Rectal smooth muscle tissue (tissue), 1 donor: ENCODE data around the gene LRRC56.

Source experiments
- H3K27ac ChIP-seq: one replicate; pipeline ENCODE4 v1.7.0; 2013; ENCODE audit warnings: low read depth, low read length, inconsistent platforms
- H3K27me3 ChIP-seq: one replicate; pipeline ENCODE4 v1.7.0; 2013; ENCODE audit warnings: low read length; ENCODE audit not compliant: control insufficient read depth, insufficient read depth
- H3K36me3 ChIP-seq: one replicate; pipeline ENCODE4 v1.7.0; 2013; ENCODE audit warnings: low read length; ENCODE audit not compliant: control insufficient read depth, insufficient read depth
- H3K4me1 ChIP-seq: one replicate; pipeline ENCODE4 v1.7.0; 2013; ENCODE audit warnings: low read length; ENCODE audit not compliant: control insufficient read depth, insufficient read depth
- H3K4me3 ChIP-seq: one replicate; pipeline ENCODE4 v1.7.0; 2013; ENCODE audit warnings: low read length
- H3K9ac ChIP-seq: one replicate; pipeline ENCODE4 v1.7.0; 2013; ENCODE audit warnings: low read length

Gene LRRC56, protein sequence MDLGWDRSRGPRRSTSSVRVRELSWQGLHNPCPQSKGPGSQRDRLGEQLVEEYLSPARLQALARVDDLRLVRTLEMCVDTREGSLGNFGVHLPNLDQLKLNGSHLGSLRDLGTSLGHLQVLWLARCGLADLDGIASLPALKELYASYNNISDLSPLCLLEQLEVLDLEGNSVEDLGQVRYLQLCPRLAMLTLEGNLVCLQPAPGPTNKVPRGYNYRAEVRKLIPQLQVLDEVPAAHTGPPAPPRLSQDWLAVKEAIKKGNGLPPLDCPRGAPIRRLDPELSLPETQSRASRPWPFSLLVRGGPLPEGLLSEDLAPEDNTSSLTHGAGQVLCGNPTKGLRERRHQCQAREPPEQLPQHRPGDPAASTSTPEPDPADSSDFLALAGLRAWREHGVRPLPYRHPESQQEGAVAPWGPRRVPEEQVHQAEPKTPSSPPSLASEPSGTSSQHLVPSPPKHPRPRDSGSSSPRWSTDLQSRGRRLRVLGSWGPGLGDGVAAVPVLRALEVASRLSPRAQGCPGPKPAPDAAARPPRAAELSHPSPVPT

DNA sequence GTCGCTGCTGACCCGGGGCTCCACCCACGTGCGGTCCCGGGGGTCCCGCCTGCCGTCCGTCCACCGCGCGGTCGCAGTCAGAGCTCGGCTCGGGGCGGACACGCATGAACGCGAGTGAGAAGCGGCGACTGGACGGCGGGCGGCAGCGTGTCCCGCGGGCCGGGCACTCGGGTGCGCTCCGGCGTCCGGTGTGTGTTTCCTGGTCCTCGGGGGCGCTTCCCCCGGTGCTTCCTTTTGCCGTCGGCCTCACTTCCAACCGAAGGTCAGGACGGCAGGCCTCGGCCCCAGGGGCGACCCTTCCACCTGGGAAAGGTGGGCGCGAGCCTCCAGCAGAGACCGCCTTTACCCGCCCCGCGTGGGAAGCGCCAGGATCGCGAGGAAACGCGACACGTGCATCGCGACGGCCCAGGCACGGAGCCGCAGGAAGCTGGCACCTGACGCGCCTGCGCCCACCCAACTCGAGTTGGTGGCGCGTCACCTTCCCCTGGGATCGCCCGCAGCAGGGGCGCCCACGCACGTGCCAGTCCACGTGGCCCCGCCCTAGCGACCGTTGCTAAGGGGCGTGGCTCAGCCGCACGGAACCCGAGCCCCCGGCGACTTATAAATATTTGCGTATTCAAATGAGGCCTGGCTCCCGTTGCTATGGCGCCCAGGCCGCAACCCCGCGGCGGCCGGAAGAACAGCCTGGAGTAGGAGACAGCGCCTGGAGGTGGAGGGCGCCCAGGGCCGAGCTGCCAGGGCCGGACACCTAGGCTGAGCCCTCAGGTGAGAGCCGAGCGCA lies at the start of gene LRRC56:
Gene LRRC56 (plus strand): TSS at position 687 of the 781 bp plus-strand sequence. CDS start 3,158 bp downstream, outside the sequence.
- Histone ChIP-seq H3K27ac (no peak within 1 kb of the TSS), H3K9ac (peak within 1 kb of the TSS; percentile 17)

GRCh38 chr11:487571-488021 lies 49.7 kb upstream of the LRRC56 start:
- Histone ChIP-seq H3K27me3 (no peaks in the 10 kb centered on the region), H3K9ac (no peak overlapping the region), H3K4me3 (no peak overlapping the region), H3K36me3 (no peaks in the 10 kb centered on the region), H3K27ac (no peak overlapping the region), H3K4me1 (no peaks in the 10 kb centered on the region)

More for the DNA sequence above, at the start of gene LRRC56:
- peak within 1 kb of the TSS; percentile 55 for H3K4me3 ChIP-seq
- H3K36me3 ChIP-seq, result peaks cover 12% of the 10 kb centered on the region
- H3K4me1 ChIP-seq, result peaks cover 7% of the 10 kb centered on the region
- peaks cover 4% of the 10 kb centered on the region for H3K27me3 ChIP-seq

DNA sequence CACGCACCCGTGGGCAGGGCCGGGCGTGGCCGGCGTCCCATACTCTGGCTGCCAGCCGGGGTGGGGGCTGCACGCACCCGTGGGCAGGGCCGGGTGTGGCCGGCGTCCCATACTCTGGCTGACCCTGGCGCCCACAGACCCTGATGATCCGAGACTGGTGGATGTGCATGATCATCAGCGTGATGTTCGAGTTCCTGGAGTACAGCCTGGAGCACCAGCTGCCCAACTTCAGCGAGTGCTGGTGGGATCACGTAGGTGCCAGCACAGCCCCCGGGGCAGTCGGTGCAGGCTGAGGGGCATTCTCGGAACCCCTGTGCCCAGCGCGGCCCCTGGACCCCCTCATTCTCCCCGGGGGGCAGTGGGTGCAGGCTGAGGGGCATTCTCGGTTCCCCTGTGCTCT lies 49.3 kb upstream of the LRRC56 start:
- Histone ChIP-seq H3K9ac (no peak overlapping the region), H3K4me1 (no peaks in the 10 kb centered on the region), H3K4me3 (no peak overlapping the region), H3K27me3 (no peaks in the 10 kb centered on the region), H3K27ac (no peak overlapping the region), H3K36me3 (no peaks in the 10 kb centered on the region)

- H3K27me3 ChIP-seq, result no peaks in the 10 kb centered on the region
- no peak overlapping the region for H3K9ac ChIP-seq
- H3K4me3 ChIP-seq, result no peak overlapping the region
- H3K27ac ChIP-seq, result no peak overlapping the region
- no peaks in the 10 kb centered on the region for H3K4me1 ChIP-seq
- H3K36me3 ChIP-seq, result no peaks in the 10 kb centered on the region
Measured at GRCh38 chr11:488579-488978, 48.7 kb upstream of the LRRC56 start.

- H3K9ac ChIP-seq, result no peak overlapping the region
- H3K27me3 ChIP-seq, result no peaks in the 10 kb centered on the region
- no peaks in the 10 kb centered on the region for H3K36me3 ChIP-seq
- no peaks in the 10 kb centered on the region for H3K4me1 ChIP-seq
- no peak overlapping the region for H3K4me3 ChIP-seq
- H3K27ac ChIP-seq, result no peak overlapping the region
Measured at GRCh38 chr11:488992-489391, 48.3 kb upstream of the LRRC56 start.

GRCh38 chr11:489610-490185 lies 47.6 kb upstream of the LRRC56 start:
- H3K27me3 ChIP-seq, result no peaks in the 10 kb centered on the region
- no peaks in the 10 kb centered on the region for H3K36me3 ChIP-seq
- H3K9ac ChIP-seq, result no peak overlapping the region
- no peak overlapping the region for H3K4me3 ChIP-seq
- no peak overlapping the region for H3K27ac ChIP-seq
- no peaks in the 10 kb centered on the region for H3K4me1 ChIP-seq

GRCh38 chr11:490186-490929 lies 47.0 kb upstream of the LRRC56 start:
- Histone ChIP-seq H3K36me3 (no peaks in the 10 kb centered on the region), H3K27ac (no peak overlapping the region), H3K4me3 (no peak overlapping the region), H3K4me1 (no peaks in the 10 kb centered on the region), H3K27me3 (no peaks in the 10 kb centered on the region), H3K9ac (no peak overlapping the region)

DNA sequence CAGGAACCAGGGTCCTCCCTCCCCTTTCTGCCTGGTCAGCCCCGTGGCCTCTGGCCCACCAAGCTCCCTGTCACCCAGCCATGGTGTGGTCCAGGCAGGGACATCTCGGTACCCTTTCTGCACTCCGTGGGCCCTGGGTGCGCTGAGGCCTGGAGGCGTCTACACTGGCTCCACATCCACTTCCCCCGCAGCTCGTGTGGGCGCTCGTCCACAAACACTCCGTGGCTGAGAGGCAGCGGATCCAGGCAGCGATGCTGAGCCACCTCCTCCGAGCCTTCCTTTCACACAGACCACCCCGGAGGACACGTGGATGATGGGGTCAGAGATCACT lies 46.4 kb upstream of the LRRC56 start:
- H3K27me3 ChIP-seq, result no peaks in the 10 kb centered on the region
- no peaks in the 10 kb centered on the region for H3K4me1 ChIP-seq
- no peak overlapping the region for H3K27ac ChIP-seq
- no peak overlapping the region for H3K4me3 ChIP-seq
- no peak overlapping the region for H3K9ac ChIP-seq
- H3K36me3 ChIP-seq, result peaks cover 2% of the 10 kb centered on the region

- Histone ChIP-seq H3K9ac (no peak overlapping the region), H3K4me3 (no peak overlapping the region), H3K27me3 (no peaks in the 10 kb centered on the region), H3K36me3 (peaks cover 2% of the 10 kb centered on the region), H3K4me1 (no peaks in the 10 kb centered on the region), H3K27ac (no peak overlapping the region)
Measured at GRCh38 chr11:491358-491757, 46.0 kb upstream of the LRRC56 start.

GRCh38 chr11:492427-493226 lies 44.7 kb upstream of the LRRC56 start:
- Histone ChIP-seq H3K4me1 (no peaks in the 10 kb centered on the region), H3K36me3 (peaks cover 14% of the 10 kb centered on the region), H3K9ac (no peak overlapping the region), H3K27me3 (no peaks in the 10 kb centered on the region), H3K27ac (no peak overlapping the region), H3K4me3 (no peak overlapping the region)

DNA sequence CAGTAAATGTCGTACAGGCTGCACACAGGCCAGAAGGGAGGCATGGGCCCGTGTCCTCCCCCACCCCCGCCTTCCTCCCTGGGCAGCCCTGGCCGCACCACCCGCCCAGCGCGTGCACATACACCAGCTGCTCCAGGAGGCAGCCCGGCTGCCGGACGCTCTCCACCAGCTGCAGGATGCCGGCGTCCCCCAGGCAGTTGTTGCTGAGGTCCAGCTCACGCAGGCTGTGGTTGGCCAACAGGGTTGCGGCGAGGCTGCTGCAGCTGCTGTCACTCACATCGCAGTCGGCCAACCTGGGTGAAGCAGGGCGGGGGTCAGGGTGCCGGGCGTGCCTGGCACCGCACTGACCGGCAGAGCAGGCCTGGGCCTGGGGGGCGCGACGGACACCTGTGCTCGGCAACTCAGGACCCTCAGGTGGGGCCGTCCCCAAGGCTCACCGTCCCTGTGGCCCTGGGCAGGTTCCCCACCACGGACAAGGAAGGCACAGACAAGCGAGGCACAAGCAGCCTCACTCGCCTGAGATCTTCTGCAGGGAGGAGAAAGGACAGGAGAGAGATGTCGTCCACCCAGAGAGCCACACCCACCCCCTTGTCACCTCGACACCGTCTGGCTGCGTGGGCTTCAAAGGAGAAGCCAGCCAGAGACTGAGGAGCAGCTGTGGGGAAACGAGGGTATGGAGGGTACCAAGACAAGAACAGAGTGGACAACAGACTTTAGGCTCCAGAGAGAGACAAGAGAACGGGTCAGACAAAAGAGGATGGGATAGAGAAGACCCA lies 42.4 kb upstream of the LRRC56 start:
- Histone ChIP-seq H3K4me3 (no peak overlapping the region), H3K4me1 (no peaks in the 10 kb centered on the region), H3K27ac (no peak overlapping the region), H3K36me3 (peaks cover 30% of the 10 kb centered on the region), H3K27me3 (no peaks in the 10 kb centered on the region), H3K9ac (no peak overlapping the region)
